Superior temporal gyrus (tissue), 1 donor: ENCODE results near the gene CTBS.
"Not testable (repeated sequence)": the region's sequence is repeated elsewhere in the genome, so short reads cannot be mapped to it uniquely, and the experiment has no call there.

Experiments
- DNase-seq: peaks from one replicate; pipeline ENCODE4 v3.0.0-alpha.2; 2016; ENCODE audit errors: extremely low spot score

CTBS gene

DNA sequence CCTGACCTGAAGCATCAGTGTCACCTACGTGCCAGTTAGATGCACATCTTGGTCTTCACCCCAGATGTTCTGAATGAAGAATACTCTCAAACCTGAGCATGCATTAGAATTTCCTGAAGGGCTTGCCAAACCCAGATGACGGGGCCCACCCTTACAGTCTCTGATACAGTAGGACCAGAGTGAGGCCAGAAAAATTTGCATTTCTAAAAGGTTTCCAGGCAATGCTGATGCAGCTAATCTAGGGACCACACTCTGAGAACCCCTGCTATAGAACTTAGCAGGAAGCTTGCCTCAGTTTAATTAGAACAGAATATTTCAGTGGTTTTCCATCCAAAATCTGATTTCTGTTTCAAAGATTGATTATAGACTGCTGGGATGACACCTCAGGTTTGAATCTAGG is 9.9 kb upstream of the CTBS start:
- DNase-seq = no peak

- DNase-seq = no peak
Observed at GRCh38 chr1:84583648-84584047, 9.4 kb upstream of the CTBS start.

DNA sequence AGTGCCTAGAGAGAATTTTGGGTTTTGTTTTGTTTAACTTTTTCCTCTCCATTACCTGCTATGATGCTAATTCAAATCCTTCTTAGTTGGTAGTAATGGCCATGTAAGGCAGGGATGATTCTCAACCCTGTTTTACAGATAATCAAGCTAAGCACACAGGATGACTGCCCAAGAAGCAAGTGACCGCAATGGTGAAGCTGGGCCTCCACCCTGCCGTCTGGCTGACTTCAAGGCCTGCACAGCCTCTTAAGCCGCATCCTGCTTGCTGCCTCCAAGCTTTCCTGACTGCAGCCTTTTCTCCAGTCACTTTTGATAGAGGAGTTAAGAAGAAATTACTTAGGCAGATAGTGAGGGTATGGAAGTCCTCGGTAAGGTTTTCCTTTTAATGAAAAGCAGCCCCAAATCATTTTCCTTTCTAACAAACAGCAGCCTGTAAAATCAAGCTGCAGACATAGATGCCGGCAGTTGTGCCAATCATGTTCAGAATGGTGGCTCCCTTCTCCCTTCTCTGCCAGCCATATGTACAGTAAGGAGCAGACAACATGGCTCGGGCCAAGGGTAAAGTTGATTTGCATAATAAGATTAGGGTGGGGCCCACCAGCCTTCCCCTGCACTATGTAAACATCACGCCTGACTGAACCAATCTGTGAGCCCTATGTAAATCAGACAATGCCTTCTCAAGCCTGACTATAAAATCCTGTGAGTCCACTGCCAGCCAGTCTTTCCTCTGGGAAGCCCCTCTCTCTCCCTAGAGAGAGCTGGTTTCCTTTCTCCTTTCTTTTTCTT is 8.8 kb upstream of the CTBS start:
- DNase-seq = no peak

DNA sequence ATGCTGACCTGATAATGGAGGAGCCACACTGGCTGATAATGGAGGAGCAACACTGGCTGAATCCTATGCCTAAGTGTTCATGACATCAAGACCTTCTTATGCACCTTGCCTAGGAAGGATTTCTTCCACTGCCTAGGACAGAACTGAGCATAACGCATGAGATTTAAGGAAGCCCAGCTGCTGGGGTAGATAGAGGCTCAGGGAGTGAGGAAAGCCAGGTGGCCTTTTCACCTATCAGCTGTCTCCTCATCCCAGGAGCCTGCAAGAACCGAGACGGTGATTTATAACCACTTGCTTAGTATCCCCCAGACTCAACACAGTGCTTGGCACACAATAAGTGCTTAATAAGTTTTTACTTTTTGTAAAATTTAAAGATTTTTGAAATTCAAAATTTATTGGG is 7.4 kb upstream of the CTBS start:
- DNase-seq = no peak

DNA sequence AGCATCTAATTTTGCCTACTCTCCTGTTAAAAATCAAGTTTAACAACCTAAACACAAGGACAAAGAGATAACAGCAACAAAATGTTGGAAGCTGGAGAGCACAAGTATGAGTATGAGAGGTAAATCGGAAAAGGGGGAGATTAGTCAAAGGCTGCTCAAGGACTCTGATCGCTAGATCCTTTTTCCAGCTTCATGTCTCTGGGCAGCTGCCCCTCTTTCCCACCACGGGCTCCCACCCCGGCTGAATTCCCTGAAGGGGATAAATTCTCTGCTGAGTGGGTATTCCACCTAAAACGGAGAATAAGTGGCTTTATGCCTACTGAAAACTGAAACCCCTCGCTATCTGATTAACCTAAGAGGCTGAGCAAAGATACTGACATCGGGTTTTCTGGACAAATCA is 696 bp upstream of the CTBS start:
- no peak for DNase-seq

DNA sequence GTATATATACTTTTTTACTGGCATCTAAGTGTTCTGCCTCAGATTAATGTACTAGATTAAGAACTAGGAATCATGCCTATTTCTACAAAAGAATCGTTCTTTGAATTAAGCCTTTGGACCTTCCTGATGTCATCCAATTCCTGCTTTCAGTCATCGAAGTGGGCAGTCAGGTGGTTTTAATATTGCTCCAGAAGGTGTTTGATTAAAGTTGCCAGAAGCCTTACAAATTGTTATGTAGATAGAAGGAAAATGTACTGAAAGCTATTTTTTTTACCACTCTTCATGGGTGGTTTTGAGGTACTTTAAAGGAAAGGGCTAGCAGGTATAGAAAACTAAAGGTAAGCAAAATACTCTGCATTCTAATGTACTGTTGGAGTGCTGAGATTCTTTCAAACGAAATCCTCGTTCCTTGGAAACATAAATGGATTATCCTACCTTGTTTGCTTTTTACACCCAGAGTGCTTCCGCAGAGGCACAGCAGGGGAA is 716 bp downstream of the CTBS start:
- DNase-seq = no peak

DNA sequence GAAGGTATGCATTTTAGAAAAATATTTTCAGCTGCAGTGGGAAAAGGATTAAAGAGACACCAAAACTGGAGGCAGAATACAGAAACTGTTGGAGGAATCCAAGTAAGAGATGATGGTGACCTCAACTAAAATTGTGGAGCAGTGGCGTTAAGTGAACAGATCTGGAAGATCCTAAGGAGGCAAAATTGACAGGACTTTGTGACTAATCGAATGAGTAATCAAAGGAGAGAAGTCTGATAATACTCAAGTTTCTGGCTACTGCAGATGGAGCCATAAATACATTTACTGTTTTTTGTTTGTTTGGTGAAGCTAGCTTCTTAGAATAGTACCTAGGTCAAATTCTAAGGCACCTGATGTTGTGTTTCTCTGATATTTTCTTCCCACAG is 3.1 kb downstream of the CTBS start:
- DNase-seq = no peak

- DNase-seq = no peak
Observed at GRCh38 chr1:84570436-84571149, 3.6 kb downstream of the CTBS start.

DNA sequence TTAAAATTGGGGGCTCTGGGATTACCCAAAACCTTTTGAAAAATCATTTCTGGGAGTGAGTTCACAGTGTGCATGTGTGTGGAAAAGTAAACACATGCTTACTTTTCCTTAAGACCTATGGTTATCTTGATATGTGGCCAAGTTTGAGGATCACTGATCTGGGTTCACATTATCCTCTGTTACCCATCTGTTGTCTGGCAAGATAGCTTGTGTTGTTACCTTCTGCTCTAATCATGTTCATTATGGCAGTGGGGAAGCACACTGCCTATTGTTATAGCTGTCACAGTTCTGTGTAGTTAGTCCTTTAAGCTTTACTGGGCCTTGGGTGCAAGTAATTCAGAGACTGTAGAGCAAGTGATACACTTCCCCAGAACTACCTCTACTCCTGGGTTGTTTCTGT is 5.0 kb downstream of the CTBS start:
- DNase-seq = no peak

DNA sequence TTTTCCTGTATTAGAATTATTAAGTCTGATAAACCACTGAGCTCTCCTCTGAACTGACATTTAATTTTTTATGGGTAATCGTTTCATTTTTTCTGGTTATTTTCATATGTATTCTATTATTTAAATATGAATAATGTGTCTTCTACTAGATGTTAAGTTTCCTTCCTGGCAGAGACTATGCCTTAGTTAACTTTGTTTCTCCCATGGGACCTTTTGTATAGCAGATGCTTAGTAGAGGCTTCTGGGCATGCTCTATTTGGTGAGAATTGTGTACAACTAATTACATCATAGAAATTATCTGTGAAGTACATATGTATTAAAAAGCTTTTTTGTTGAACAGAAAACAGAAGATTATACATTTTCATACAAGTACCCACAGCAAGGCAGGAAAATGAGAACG is 23.4 kb downstream of the CTBS start:
- DNase-seq = no peak

DNA sequence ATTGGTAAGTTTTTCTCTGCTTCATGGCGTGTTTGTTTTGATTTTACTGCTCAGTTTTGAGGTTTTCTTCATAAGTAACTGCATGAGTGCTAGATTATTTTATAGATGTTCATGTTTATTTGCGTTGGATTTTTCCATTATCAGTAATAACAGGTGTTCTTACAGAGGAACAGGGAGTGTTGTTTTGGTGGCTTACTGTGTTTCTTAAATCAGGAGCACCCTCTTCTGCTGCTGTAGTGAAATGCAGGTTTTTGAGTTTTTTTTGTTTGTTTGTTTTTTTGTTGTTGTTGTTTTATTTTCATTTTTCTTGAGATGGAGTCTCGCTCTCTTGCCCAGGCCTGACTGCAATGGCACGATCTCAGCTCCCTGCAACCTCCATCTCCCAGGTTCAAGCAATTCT is 32.6 kb downstream of the CTBS start:
- DNase-seq = no peak

- DNase-seq = no peak
Observed at GRCh38 chr1:84540759-84541158, 33.5 kb downstream of the CTBS start.

DNA sequence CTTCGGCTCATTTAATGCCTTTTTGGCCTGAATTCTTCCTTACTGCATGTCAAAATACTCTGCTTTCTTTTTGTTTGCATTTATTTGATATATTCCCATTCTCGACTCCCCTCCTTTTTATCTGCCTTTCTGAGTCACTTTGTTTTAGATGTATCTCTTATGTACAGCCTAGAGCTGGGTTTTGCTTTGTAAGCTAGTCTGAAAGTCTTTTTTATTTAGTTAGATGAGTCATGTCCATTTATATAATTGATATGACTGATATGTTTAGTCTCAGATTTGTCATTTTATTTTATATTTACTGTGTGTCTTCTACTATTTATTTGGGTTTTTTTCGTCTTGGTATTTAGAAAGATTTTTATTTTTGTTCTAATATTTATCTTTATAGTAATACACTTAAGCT is 34.3 kb downstream of the CTBS start:
- no peak for DNase-seq

- no peak for DNase-seq
Observed at GRCh38 chr1:84538599-84538998, 35.6 kb downstream of the CTBS start.

- DNase-seq = no peak
Observed at GRCh38 chr1:84525779-84526178, 48.5 kb downstream of the CTBS start.

DNA sequence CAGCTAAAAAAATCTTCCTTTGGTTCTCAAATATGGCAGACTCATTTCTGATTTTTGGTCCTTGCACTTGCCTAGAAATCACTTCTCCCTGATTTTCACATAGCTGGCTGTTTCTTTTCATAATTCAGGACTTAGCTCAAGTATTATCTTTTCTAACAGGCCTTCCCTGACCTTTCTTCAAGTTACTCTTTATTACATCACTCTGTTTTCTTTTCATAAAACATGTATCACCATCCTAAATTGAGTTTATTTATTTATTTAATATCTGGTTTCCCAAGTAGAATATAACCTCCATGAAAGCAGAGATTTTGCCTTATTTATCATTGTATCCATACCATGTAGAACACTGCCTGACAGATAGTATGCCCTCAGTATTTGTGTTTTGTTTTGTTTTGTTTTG is 49.6 kb downstream of the CTBS start:
- DNase-seq = no peak

DNA sequence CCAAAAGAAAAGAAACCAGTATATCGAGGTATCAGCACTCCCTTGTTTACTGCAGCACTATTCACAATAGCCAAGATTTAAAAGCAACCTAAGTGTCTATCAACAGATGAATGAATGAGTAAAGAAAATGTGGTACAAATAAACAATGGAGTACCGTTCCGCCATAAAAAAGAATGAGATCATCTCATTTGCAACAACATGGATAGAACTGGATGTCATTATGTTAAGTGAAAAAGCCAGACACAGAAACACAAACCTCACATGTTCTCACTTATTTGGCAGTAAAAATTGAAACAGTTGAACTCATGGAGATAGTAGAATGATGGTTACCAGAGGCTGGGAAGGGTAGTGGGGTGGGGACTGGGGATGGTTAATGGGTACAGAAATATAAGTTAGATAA is 63.6 kb downstream of the CTBS start:
- no peak for DNase-seq

DNA sequence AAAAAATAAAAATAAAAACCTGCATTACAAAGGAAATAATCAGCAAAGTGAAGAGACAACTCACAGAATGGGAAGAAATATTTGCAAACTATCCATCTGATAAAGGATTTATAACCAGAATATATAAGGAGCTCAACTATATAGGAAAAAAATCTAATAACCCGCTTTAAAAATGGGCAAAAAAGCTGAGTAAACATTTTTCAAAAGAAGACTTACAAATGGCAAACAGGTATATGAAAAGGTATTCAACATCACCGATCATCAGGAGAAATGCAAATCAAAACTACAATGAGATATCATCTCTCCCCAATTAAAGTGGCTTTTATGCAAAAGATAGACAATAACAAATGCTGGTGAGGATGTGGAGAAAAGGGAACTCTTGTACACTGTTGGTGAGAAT is 64.1 kb downstream of the CTBS start:
- no peak for DNase-seq

DNA sequence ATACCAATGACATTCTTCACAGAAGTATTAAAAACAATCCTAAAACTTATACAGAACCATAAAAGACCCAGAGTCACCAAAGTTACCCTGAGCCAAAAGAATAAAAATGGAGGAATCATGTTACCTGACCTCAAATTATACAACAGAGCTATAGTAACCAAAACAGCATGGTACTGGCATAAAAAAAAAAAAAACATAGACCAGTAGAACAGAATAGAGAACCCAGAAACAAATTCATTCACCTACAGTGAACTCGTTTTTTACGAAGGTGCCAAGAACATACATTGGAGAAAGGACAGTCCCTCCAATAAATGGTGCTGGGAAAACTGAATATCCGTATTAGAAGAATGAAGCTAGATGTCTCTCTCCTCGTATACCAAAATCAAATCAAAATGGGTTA is 65.2 kb downstream of the CTBS start:
- DNase-seq = no peak

- no peak for DNase-seq
Observed at GRCh38 chr1:84508510-84508909, 65.7 kb downstream of the CTBS start.

DNA sequence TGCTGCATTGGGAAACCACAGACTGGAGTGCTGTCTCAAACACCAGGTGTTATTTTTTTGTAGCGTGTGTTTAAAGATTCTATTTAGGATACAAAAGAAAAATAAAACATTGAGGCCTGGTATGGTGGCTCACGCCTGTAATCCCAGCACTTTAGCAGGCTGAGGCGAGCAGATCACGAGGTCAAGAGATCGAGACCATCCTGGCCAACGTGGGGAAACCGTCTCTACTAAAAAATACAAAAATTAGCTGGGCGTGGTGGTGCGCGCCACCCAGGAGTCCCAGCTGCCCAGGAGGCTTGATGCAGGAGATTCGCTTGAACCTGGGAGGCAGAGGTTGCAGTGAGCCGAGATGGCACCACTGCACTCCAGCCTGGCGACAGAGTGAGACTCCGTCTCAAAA is 66.4 kb downstream of the CTBS start:
- not testable (repeated sequence) for DNase-seq

- DNase-seq = no peak
Observed at GRCh38 chr1:84506729-84507453, 67.3 kb downstream of the CTBS start.
